Astrocyte (in vitro differentiated cells and primary cell): ENCODE results near the gene BCOR.

Experiments
- CTCF ChIP-seq: IDR thresholded peaks from 2 replicates; pipeline ENCODE4 v1.5.1; 2011; ENCODE audit warnings: low read depth, mild to moderate bottlenecking, inconsistent platforms, low read length, moderate library complexity; ENCODE audit not compliant: insufficient read depth
- EZH2 ChIP-seq: IDR thresholded peaks from 2 replicates; pipeline ENCODE4 v1.6.1; 2012; ENCODE audit warnings: mild to moderate bottlenecking, low read length, inconsistent platforms; ENCODE audit not compliant: insufficient read depth

GRCh38 chrX:40085102-40085551 lies 12.6 kb downstream of the BCOR start:
- TF ChIP-seq CTCF (no peak), EZH2 (no peak)
